Measurements from ENCODE around the gene HIVEP3. TPM values are rescaled to one million over a fixed set of nuclear protein-coding genes. Genes with fewer than 3 reads are reported as not detected.

HIVEP3 gene
- total RNA-seq, 1 donor, result 1.8 TPM

- TF ChIP-seq, protein P1, sequence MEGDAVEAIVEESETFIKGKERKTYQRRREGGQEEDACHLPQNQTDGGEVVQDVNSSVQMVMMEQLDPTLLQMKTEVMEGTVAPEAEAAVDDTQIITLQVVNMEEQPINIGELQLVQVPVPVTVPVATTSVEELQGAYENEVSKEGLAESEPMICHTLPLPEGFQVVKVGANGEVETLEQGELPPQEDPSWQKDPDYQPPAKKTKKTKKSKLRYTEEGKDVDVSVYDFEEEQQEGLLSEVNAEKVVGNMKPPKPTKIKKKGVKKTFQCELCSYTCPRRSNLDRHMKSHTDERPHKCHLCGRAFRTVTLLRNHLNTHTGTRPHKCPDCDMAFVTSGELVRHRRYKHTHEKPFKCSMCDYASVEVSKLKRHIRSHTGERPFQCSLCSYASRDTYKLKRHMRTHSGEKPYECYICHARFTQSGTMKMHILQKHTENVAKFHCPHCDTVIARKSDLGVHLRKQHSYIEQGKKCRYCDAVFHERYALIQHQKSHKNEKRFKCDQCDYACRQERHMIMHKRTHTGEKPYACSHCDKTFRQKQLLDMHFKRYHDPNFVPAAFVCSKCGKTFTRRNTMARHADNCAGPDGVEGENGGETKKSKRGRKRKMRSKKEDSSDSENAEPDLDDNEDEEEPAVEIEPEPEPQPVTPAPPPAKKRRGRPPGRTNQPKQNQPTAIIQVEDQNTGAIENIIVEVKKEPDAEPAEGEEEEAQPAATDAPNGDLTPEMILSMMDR (IDR thresholded peaks at IDR 0.05; ENCODE audit: extremely low read depth, low read depth, low read length), result no peak
- Histone ChIP-seq H3K4me1 (ENCODE audit: insufficient read depth, low read length) (peaks cover 3% of the 10 kb centered on the region), H3K9me3 (ENCODE audit: low read depth, low read length) (no peaks in the 10 kb centered on the region), H2AFZ (ENCODE audit: low read length) (no peak overlapping the region), H3K27me3 (ENCODE audit: insufficient read depth, low read length) (no peaks in the 10 kb centered on the region), H3K36me3 (ENCODE audit: insufficient read depth, low read length) (no peaks in the 10 kb centered on the region), H3K4me2 (ENCODE audit: insufficient read depth, low read length) (no peak overlapping the region), H4K20me1 (ENCODE audit: insufficient read depth, low read length) (no peaks in the 10 kb centered on the region), H3K4me3 (ENCODE audit: insufficient read depth, low read length) (no peak overlapping the region), H3K79me2 (ENCODE audit: insufficient read depth, low read length) (no peaks in the 10 kb centered on the region), H3K27ac (ENCODE audit: low read depth, low read length) (no peak overlapping the region)
- no peak for DNase-seq (ENCODE audit: insufficient read length, low spot score, missing footprints)
These were observed 128.4 kb downstream of the HIVEP3 start for GRCh38 chr1:41790351-41790750.

GRCh38 chr1:41789661-41790330 is 128.9 kb downstream of the HIVEP3 start:
- no peak for DNase-seq (ENCODE audit: insufficient read length, low spot score, missing footprints)
- no peak overlapping the region for H3K4me2 ChIP-seq (ENCODE audit: insufficient read depth, low read length)
- TF ChIP-seq, protein P1 (IDR thresholded peaks at IDR 0.05; ENCODE audit: extremely low read depth, low read depth, low read length), result no peak
- H3K79me2 ChIP-seq (ENCODE audit: insufficient read depth, low read length), result no peaks in the 10 kb centered on the region
- no peaks in the 10 kb centered on the region for H4K20me1 ChIP-seq (ENCODE audit: insufficient read depth, low read length)
- no peak overlapping the region for H3K27ac ChIP-seq (ENCODE audit: low read depth, low read length)
- H3K9me3 ChIP-seq (ENCODE audit: low read depth, low read length), result no peaks in the 10 kb centered on the region
- H3K4me1 ChIP-seq (ENCODE audit: insufficient read depth, low read length), result peaks cover 5% of the 10 kb centered on the region
- H2AFZ ChIP-seq (ENCODE audit: low read length), result no peak overlapping the region
- H3K4me3 ChIP-seq (ENCODE audit: insufficient read depth, low read length), result no peak overlapping the region
- no peaks in the 10 kb centered on the region for H3K27me3 ChIP-seq (ENCODE audit: insufficient read depth, low read length)
- no peaks in the 10 kb centered on the region for H3K36me3 ChIP-seq (ENCODE audit: insufficient read depth, low read length)

- Histone ChIP-seq H3K27me3 (ENCODE audit: insufficient read depth, low read length) (no peaks in the 10 kb centered on the region), H3K9me3 (ENCODE audit: low read depth, low read length) (no peaks in the 10 kb centered on the region), H3K79me2 (ENCODE audit: insufficient read depth, low read length) (no peaks in the 10 kb centered on the region), H3K36me3 (ENCODE audit: insufficient read depth, low read length) (no peaks in the 10 kb centered on the region), H4K20me1 (ENCODE audit: insufficient read depth, low read length) (no peaks in the 10 kb centered on the region), H3K4me1 (ENCODE audit: insufficient read depth, low read length) (peaks cover 18% of the 10 kb centered on the region), H2AFZ (ENCODE audit: low read length) (no peak overlapping the region), H3K4me2 (ENCODE audit: insufficient read depth, low read length) (no peak overlapping the region), H3K27ac (ENCODE audit: low read depth, low read length) (no peak overlapping the region), H3K4me3 (ENCODE audit: insufficient read depth, low read length) (no peak overlapping the region)
- DNase-seq (ENCODE audit: insufficient read length, low spot score, missing footprints), result no peak
- TF ChIP-seq, protein P1 (IDR thresholded peaks at IDR 0.05; ENCODE audit: extremely low read depth, low read depth, low read length), result no peak
These were observed 130.3 kb downstream of the HIVEP3 start for GRCh38 chr1:41788427-41788826.

- Histone ChIP-seq H3K4me1 (ENCODE audit: insufficient read depth, low read length) (peaks cover 27% of the 10 kb centered on the region), H3K79me2 (ENCODE audit: insufficient read depth, low read length) (no peaks in the 10 kb centered on the region), H3K27ac (ENCODE audit: low read depth, low read length) (peak overlapping the region; percentile 20), H4K20me1 (ENCODE audit: insufficient read depth, low read length) (no peaks in the 10 kb centered on the region), H3K27me3 (ENCODE audit: insufficient read depth, low read length) (no peaks in the 10 kb centered on the region), H3K4me2 (ENCODE audit: insufficient read depth, low read length) (peak overlapping the region; percentile 24), H3K4me3 (ENCODE audit: insufficient read depth, low read length) (no peak overlapping the region), H2AFZ (ENCODE audit: low read length) (peak overlapping the region; percentile 54), H3K36me3 (ENCODE audit: insufficient read depth, low read length) (no peaks in the 10 kb centered on the region), H3K9me3 (ENCODE audit: low read depth, low read length) (no peaks in the 10 kb centered on the region)
- TF ChIP-seq, protein P1 (IDR thresholded peaks at IDR 0.05; ENCODE audit: extremely low read depth, low read depth, low read length), result no peak
- no peak for DNase-seq (ENCODE audit: insufficient read length, low spot score, missing footprints)
These were observed 134.0 kb downstream of the HIVEP3 start for GRCh38 chr1:41784531-41785274.

All from osteoblast (primary cell).